Panc1 (cell line): Measurements from ENCODE around the gene GNRH2. TPM values are rescaled to one million over a fixed set of nuclear protein-coding genes. Genes with fewer than 3 reads are reported as not detected.

Source experiments
- ATAC-seq: fragments of 200-7000 bp; cut with Tn5 transposase; 2 replicates; pipeline ENCODE4 v1.9.1; 2020; ENCODE audit warnings: mild to moderate bottlenecking, moderate library complexity
- BruUV-seq: library from RNA; stranded (reverse); fragments of 400-500 nt; replicated peaks from 2 replicates; lab custom pipeline; 2021; lab: Mats Ljungman, UMichigan
- CTCF ChIA-PET: fragments of 300-600 bp; sonication (Branson Sonifier 250); formaldehyde crosslinking; loops from one replicate; lab custom pipeline; 2022; ENCODE audit warnings: antibody characterized with exemption; lab: Charles Lee
- POLR2A ChIA-PET: fragments of 300-600 bp; sonication (Branson Sonifier 250); formaldehyde crosslinking; loops from one replicate; lab custom pipeline; 2022; ENCODE audit warnings: antibody characterized with exemption; lab: Charles Lee
- DNase-seq: peaks from one replicate; pipeline ENCODE4 v3.0.0-alpha.2; 2010; ENCODE audit warnings: low read depth, low spot score
- H3K27ac ChIP-seq: 2 replicates; pipeline ENCODE4 v1.5.1; 2011; ENCODE audit warnings: mild to moderate bottlenecking, low read length, inconsistent platforms
- H3K27me3 ChIP-seq: fragments of 200-500 bp; sonication (Bioruptor generic); 2 replicates; pipeline ENCODE4 v1.6.0; 2014; ENCODE audit warnings: low read length, inconsistent platforms; ENCODE audit not compliant: control insufficient read depth, insufficient read depth
- H3K36me3 ChIP-seq: fragments of 200-500 bp; sonication (Bioruptor generic); 2 replicates; pipeline ENCODE4 v1.5.1; 2014; ENCODE audit warnings: inconsistent platforms, mild to moderate bottlenecking, low read length, moderate library complexity; ENCODE audit not compliant: control insufficient read depth, insufficient read depth
- H3K4me1 ChIP-seq: 2 replicates; pipeline ENCODE4 v1.5.1; 2011; ENCODE audit warnings: inconsistent platforms, mild to moderate bottlenecking, low read length, moderate library complexity; ENCODE audit not compliant: control insufficient read depth, insufficient read depth
- H3K4me3 ChIP-seq, 2 experiments: 2 replicates each; pipeline ENCODE4 v1.5.1; 2011 to 2012; ENCODE audit warnings: low read depth in 2 of 2, low read length in 2 of 2, mild to moderate bottlenecking in 2 of 2, inconsistent platforms in 1 of 2, moderate library complexity in 1 of 2
- H3K9me3 ChIP-seq: fragments of 200-500 bp; sonication (Bioruptor generic); 2 replicates; pipeline ENCODE4 v1.5.1; 2014; ENCODE audit warnings: low read depth, mild to moderate bottlenecking, inconsistent platforms, low read length, moderate library complexity; ENCODE audit not compliant: control insufficient read depth, insufficient read depth
- CTCF ChIP-seq: fragments of 450-650 bp; IDR thresholded peaks from 2 replicates; pipeline ENCODE4 v1.5.1; 2017; ENCODE audit warnings: mild to moderate bottlenecking
- POLR2AphosphoS5 ChIP-seq: IDR thresholded peaks from 2 replicates; pipeline ENCODE4 v1.6.1; 2012; ENCODE audit warnings: mild to moderate bottlenecking, low read depth, low read length, moderate library complexity
- REST ChIP-seq, 2 experiments: IDR thresholded peaks; 2 replicates each; pipeline ENCODE4 v1.6.1; 2011 to 2012; ENCODE audit warnings: low read depth in 2 of 2, control low read depth in 1 of 2, low read length in 1 of 2, mild to moderate bottlenecking in 1 of 2, moderate library complexity in 1 of 2; ENCODE audit not compliant: insufficient read depth in 1 of 2
- SIN3A ChIP-seq: IDR thresholded peaks from 2 replicates; pipeline ENCODE4 v1.6.1; 2012; ENCODE audit warnings: low read depth, mild to moderate bottlenecking, low read length, moderate library complexity, borderline replicate concordance; ENCODE audit not compliant: insufficient read depth
- TCF7L2 ChIP-seq: IDR thresholded peaks from 2 replicates; pipeline ENCODE4 v1.6.1; 2011; ENCODE audit warnings: mild to moderate bottlenecking, low read depth, low read length, inconsistent platforms
- in situ Hi-C: cut with HindIII; loops from 2 replicates; pipeline ENCODE4 v1.10.0; 2016; ENCODE audit warnings: low sequenced_read_pairs, low pct_unique_long_range_greater_than_20kb
- intact Hi-C: fragments of 100-400 bp; cut with micrococcal nuclease; formaldehyde crosslinking; loops from one replicate; pipeline ENCODE4 v1.10.0; 2022; ENCODE audit not compliant: unreplicated experiment
- total RNA-seq: library from RNA; stranded (reverse); gene quantifications from one replicate; pipeline ENCODE4 v1.2.1, GENCODE V29; 2021; ENCODE audit not compliant: unreplicated experiment

GNRH2 gene
- total RNA-seq, 1 experiment from 2014 or later = 0.49 TPM

- H3K27me3 ChIP-seq = no peaks in the 10 kb centered on the region
- no peaks in the 10 kb centered on the region for H3K9me3 ChIP-seq
- ATAC-seq = no peak
- intact Hi-C loops (no loop called here), in situ Hi-C loops (no loop called here)
- BruUV-seq = no TSS peak
- H3K4me1 ChIP-seq = peaks cover 3% of the 10 kb centered on the region; the same call in 1 of the 2 replicates
- H3K36me3 ChIP-seq = no peaks in the 10 kb centered on the region
- CTCF ChIA-PET = no interaction called here
- no peak overlapping the region for H3K4me3 ChIP-seq
- DNase-seq = no peak
- POLR2A ChIA-PET = interaction anchor here (1.0 kb wide), 1 partner anchor 15 kb away, joined by 6 read pairs; no protein-coding TSS in a partner anchor
- no peak for TF ChIP-seq CTCF
- TF ChIP-seq REST (IDR thresholded peaks at IDR 0.05; ENCODE audit: insufficient read depth in 1 of 2, low read depth in 2 of 2, low read length in 1 of 2) = no peak
- TF ChIP-seq TCF7L2 = no peak
- TF ChIP-seq POLR2AphosphoS5 = no peak
- no peak for TF ChIP-seq SIN3A
- H3K27ac ChIP-seq = no peak overlapping the region
Measured at GRCh38 chr20:3038454-3038853, 5.0 kb upstream of the GNRH2 start.

- Histone ChIP-seq H3K4me1 (peaks cover 3% of the 10 kb centered on the region; the same call in 1 of the 2 replicates), H3K27me3 (no peaks in the 10 kb centered on the region), H3K27ac (no peak overlapping the region), H3K9me3 (no peaks in the 10 kb centered on the region), H3K4me3 (no peak overlapping the region), H3K36me3 (no peaks in the 10 kb centered on the region)
- BruUV-seq = no TSS peak
- ATAC-seq = no peak
- TF ChIP-seq REST (IDR thresholded peaks at IDR 0.05; ENCODE audit: insufficient read depth in 1 of 2, low read depth in 2 of 2, low read length in 1 of 2) (no peak), SIN3A (no peak), CTCF (no peak), TCF7L2 (no peak), POLR2AphosphoS5 (no peak)
- ChIA-PET POLR2A (interaction anchor here (0.6 to 1.0 kb wide), 2 partner anchors 14 to 484 kb away, joined by 3 to 6 read pairs; no protein-coding TSS in a partner anchor), CTCF (no interaction called here)
- DNase-seq = no peak
- in situ Hi-C loops (no loop called here), intact Hi-C loops (no loop called here)
Measured at GRCh38 chr20:3039426-3039825, 4.0 kb upstream of the GNRH2 start.
